ENCODE data around the gene NSMCE1. TPM values are rescaled to one million over a fixed set of nuclear protein-coding genes. Genes with fewer than 3 reads are reported as not detected.

Gene NSMCE1
- total and polyA plus RNA-seq, 2 of the 8 experiments (the other 6 are each of a cell fraction or from before 2014, with no cell fraction given) = 8.1 to 16.6 TPM

GRCh38 chr16:27179500-27180072 is 89.0 kb downstream of the NSMCE1 start:
- Histone ChIP-seq H3K79me1 (ENCODE audit: low read depth, low read length) (no peaks in the 10 kb centered on the region), H3K23ac (ENCODE audit: insufficient read length) (no peak overlapping the region), H2BK120ac (replicated peaks; ENCODE audit: low read depth, low read length) (no peak overlapping the region), H4K91ac (replicated peaks; ENCODE audit: insufficient read length, low read length) (no peak overlapping the region), H3K14ac (ENCODE audit: insufficient read length) (no peak overlapping the region), H3K36me3 (ENCODE audit: control insufficient read depth in 2 of 4, insufficient read depth in 4 of 4, low read length in 3 of 4) (no peaks in the 10 kb centered on the region), H4K20me1 (replicated peaks in 1 of 2; ENCODE audit: control insufficient read depth in 1 of 2, insufficient read depth in 2 of 2, low read length in 2 of 2) (no peaks in the 10 kb centered on the region), H3K27ac (ENCODE audit: low read depth, low read length) (no peak overlapping the region), H3K9me3 (ENCODE audit: insufficient read depth in 2 of 2, low read depth in 1 of 2, low read length in 1 of 2) (no peaks in the 10 kb centered on the region), H4K8ac (ENCODE audit: extremely low read depth, insufficient read depth, low read length) (no peak overlapping the region; the same call in 1 of the 2 replicates), H3K4me3 (ENCODE audit: extremely low read depth in 1 of 4, insufficient read depth in 2 of 4, low read depth in 3 of 4, low read length in 4 of 4) (no peak overlapping the region), H2BK15ac (ENCODE audit: low read length) (0 out of 2 replicates have a peak overlapping the region, but pooled peaks have one; percentile 13), H3K4me1 (replicated peaks in 1 of 4; ENCODE audit: control insufficient read depth in 3 of 4, insufficient read depth in 4 of 4, low read length in 3 of 4) (peaks cover 0 to 3% (median 0%) of the 10 kb centered on the region in 4 experiments; a peak in 3 of 7 replicates), H3K9ac (replicated peaks in 1 of 4; ENCODE audit: extremely low read depth in 1 of 4, low read depth in 3 of 4, low read length in 3 of 4) (no peak overlapping the region), H3K79me2 (ENCODE audit: control insufficient read depth in 1 of 2, insufficient read depth in 2 of 2, low read length in 2 of 2) (no peaks in the 10 kb centered on the region), H2BK12ac (ENCODE audit: low read depth, low read length) (no peak overlapping the region), H3K27me3 (replicated peaks in 1 of 4; ENCODE audit: control insufficient read depth in 3 of 4, extremely low read depth in 1 of 4, insufficient read depth in 3 of 4, low read length in 3 of 4) (no peaks in the 10 kb centered on the region), H4K5ac (ENCODE audit: insufficient read length, low read depth, low read length) (no peak overlapping the region), H2BK20ac (ENCODE audit: low read length) (no peak overlapping the region), H2BK5ac (ENCODE audit: low read depth, low read length) (no peak overlapping the region), H3K4me2 (ENCODE audit: insufficient read depth in 1 of 2, low read depth in 2 of 2, low read length in 2 of 2) (peak overlapping the region in 1 of 2 experiments; percentile 2; a peak in 1 of 4 replicates), H3K23me2 (ENCODE audit: low read depth, low read length) (no peaks in the 10 kb centered on the region), H3K18ac (ENCODE audit: extremely low read depth, low read length) (peak overlapping the region; percentile 65; the same call in 1 of the 2 replicates), H3K4ac (replicated peaks; ENCODE audit: insufficient read length, low read depth, low read length) (no peak overlapping the region), H2AFZ (ENCODE audit: low read length) (peak overlapping the region; percentile 99), H3K56ac (replicated peaks; ENCODE audit: insufficient read length, low read depth, low read length) (no peak overlapping the region), H2AK5ac (ENCODE audit: low read depth, low read length) (no peak overlapping the region)
- ChIA-PET POLR2A (ENCODE audit: partially characterized antibody) (interaction anchor here (0.6 to 0.8 kb wide), 2 partner anchors 24 to 474 kb away, joined by 3 to 4 read pairs; no protein-coding TSS in a partner anchor), CTCF (ENCODE audit: partially characterized antibody) (interaction anchor here (0.6 to 5.2 kb wide), 38 partner anchors 9 to 302 kb away, joined by 3 to 50 read pairs (median 5); no protein-coding TSS in a partner anchor)
- FAIRE-seq (peak; percentile 71), DNase-seq (ENCODE audit: low read depth in 1 of 2, low spot score in 2 of 2) (peak; percentile 50 to 96)
- WGBS, 2 experiments (ENCODE audit: extremely low coverage in 1 of 2, insufficient coverage in 1 of 2, insufficient read length in 1 of 2, insufficient replicate concordance in 2 of 2, low coverage in 1 of 2, low lambda C conversion rate in 2 of 2, missing lambda C conversion rate in 1 of 2) = 19% methylated on average over 13 of the region's 13 CpGs; no CpG with 5 or more reads in 1 of the 2 experiments
- no peak for TF ChIP-seq NANOG (IDR thresholded peaks at IDR 0.05; ENCODE audit: insufficient read depth, low read depth, low read length, poor library complexity, severe bottlenecking)
- TF ChIP-seq ZNF274 (IDR thresholded peaks at IDR 0.05; ENCODE audit: borderline replicate concordance, extremely low read depth, low read length) = no peak
- TF ChIP-seq JUND (IDR thresholded peaks at IDR 0.05; ENCODE audit: low read length) = peak; percentile 82
- TF ChIP-seq TBP (IDR thresholded peaks at IDR 0.05; ENCODE audit: low read depth, low read length) = 0 out of 2 replicates have a peak, but pooled peaks have one; percentile 15
- peak; percentile 86 to 98 (median 95) for TF ChIP-seq CTCF (IDR thresholded peaks at IDR 0.05; ENCODE audit: control extremely low read depth in 1 of 3, insufficient read depth in 1 of 3, low read depth in 1 of 3, low read length in 3 of 3)
- 0 out of 2 replicates have a peak, but pooled peaks have one; percentile 9 for TF ChIP-seq ATF3 (IDR thresholded peaks at IDR 0.05; ENCODE audit: insufficient read depth, low read depth, low read length)
- TF ChIP-seq MAFK (IDR thresholded peaks at IDR 0.05; ENCODE audit: low read depth, low read length) = no peak
- TF ChIP-seq BRCA1 (IDR thresholded peaks at IDR 0.05; ENCODE audit: low read depth, low read length) = no peak

Measured in H1 (cell line).